CD4-positive, alpha-beta T cell treated with Interleukin-12 subunit alpha and Interleukin-12 subunit beta, for 1 hour (primary cell): ENCODE measurements around the gene MOB3A.
A peak's percentile ranks its signal among the peaks of the same experiment; 100 is the strongest.
"Not testable (repeated sequence)": the region's sequence is repeated elsewhere in the genome, so short reads cannot be mapped to it uniquely, and the experiment has no call there.

ENCODE experiments used
- DNase-seq: peaks from one replicate; pipeline ENCODE4 v3.0.0-alpha.2; 2020

The MOB3A gene

GRCh38 chr19:2108251-2109016 lies 12.3 kb upstream of the MOB3A start:
- no peak for DNase-seq

GRCh38 chr19:2103045-2103707 lies 7.0 kb upstream of the MOB3A start:
- no peak for DNase-seq

- DNase-seq = no peak
These were observed 5.5 kb upstream of the MOB3A start for GRCh38 chr19:2101417-2102335.

- DNase-seq = no peak
These were observed 4.6 kb upstream of the MOB3A start for GRCh38 chr19:2100719-2101061.

- no peak for DNase-seq
These were observed 4.0 kb upstream of the MOB3A start for GRCh38 chr19:2099937-2100718.

- DNase-seq = no peak
These were observed 3.0 kb upstream of the MOB3A start for GRCh38 chr19:2099054-2099501.

- DNase-seq = no peak
These were observed 1.8 kb upstream of the MOB3A start for GRCh38 chr19:2097886-2098327.

- DNase-seq = peak; percentile 77
These were observed 1.2 kb upstream of the MOB3A start for GRCh38 chr19:2097203-2097885.

- DNase-seq = peak; percentile 99
These were observed 515 bp upstream of the MOB3A start, which contains the start of gene IZUMO4 for GRCh38 chr19:2096480-2097202. Gene IZUMO4, plus strand, starts transcription at chr19:2096915. Its CDS starts 31 bp downstream, at chr19:2096946.

GRCh38 chr19:2091926-2092525 lies 4.1 kb downstream of the MOB3A start:
- DNase-seq = not testable (repeated sequence)

GRCh38 chr19:2089727-2090053 lies 6.4 kb downstream of the MOB3A start:
- DNase-seq = no peak

GRCh38 chr19:2089001-2089711 lies 7.0 kb downstream of the MOB3A start:
- no peak for DNase-seq

GRCh38 chr19:2087621-2088100 lies 8.5 kb downstream of the MOB3A start:
- DNase-seq = peak; percentile 62

GRCh38 chr19:2086695-2087620 lies 9.2 kb downstream of the MOB3A start:
- not testable (repeated sequence) for DNase-seq

GRCh38 chr19:2084993-2085720 lies 11.0 kb downstream of the MOB3A start:
- DNase-seq = peak; percentile 97

GRCh38 chr19:2083174-2083854 lies 12.8 kb downstream of the MOB3A start:
- peak; percentile 78 for DNase-seq
